GM19035 (cell line): ENCODE results near the gene S100PBP.
"Not testable (repeated sequence)": the region's sequence is repeated elsewhere in the genome, so short reads cannot be mapped to it uniquely, and the experiment has no call there.

Source experiments
- ATAC-seq: cut with Tn5 transposase; IDR thresholded peaks from one replicate; pipeline ENCODE4 v1.9.1; 2021; ENCODE audit not compliant: unreplicated experiment

The S100PBP gene

GRCh38 chr1:32898958-32899357, 81.5 kb downstream of the S100PBP start:
- ATAC-seq = no peak

GRCh38 chr1:32899586-32900296, 82.3 kb downstream of the S100PBP start:
- no peak for ATAC-seq

GRCh38 chr1:32900371-32900955, 83.0 kb downstream of the S100PBP start:
- ATAC-seq = no peak

- ATAC-seq = no peak
These were observed 83.7 kb downstream of the S100PBP start, which contains the start of gene TMEM54 for GRCh38 chr1:32900956-32901822. TMEM54 (minus strand) TSS chr1:32901389; CDS start chr1:32901238, 151 bp downstream.

- ATAC-seq = no peak
These were observed 84.5 kb downstream of the S100PBP start for GRCh38 chr1:32901823-32902534.

GRCh38 chr1:32902535-32902920, 85.1 kb downstream of the S100PBP start:
- ATAC-seq = no peak

GRCh38 chr1:32903991-32904785, 86.7 kb downstream of the S100PBP start:
- no peak for ATAC-seq

GRCh38 chr1:32904797-32905196, 87.3 kb downstream of the S100PBP start:
- no peak for ATAC-seq

GRCh38 chr1:32905588-32905987, 88.1 kb downstream of the S100PBP start:
- not testable (repeated sequence) for ATAC-seq

- no peak for ATAC-seq
These were observed 89.2 kb downstream of the S100PBP start for GRCh38 chr1:32906654-32907053.

- no peak for ATAC-seq
These were observed 90.0 kb downstream of the S100PBP start for GRCh38 chr1:32907435-32907834.
